ENCODE data around the gene TAS2R31. TPM values are rescaled to one million over a fixed set of nuclear protein-coding genes. Genes with fewer than 3 reads are reported as not detected.
"Not testable (repeated sequence)": the region's sequence is repeated elsewhere in the genome, so short reads cannot be mapped to it uniquely, and the experiment has no call there.

TAS2R31 gene
- total RNA-seq, 1 experiment from 2014 or later = 1.7 TPM

DNA sequence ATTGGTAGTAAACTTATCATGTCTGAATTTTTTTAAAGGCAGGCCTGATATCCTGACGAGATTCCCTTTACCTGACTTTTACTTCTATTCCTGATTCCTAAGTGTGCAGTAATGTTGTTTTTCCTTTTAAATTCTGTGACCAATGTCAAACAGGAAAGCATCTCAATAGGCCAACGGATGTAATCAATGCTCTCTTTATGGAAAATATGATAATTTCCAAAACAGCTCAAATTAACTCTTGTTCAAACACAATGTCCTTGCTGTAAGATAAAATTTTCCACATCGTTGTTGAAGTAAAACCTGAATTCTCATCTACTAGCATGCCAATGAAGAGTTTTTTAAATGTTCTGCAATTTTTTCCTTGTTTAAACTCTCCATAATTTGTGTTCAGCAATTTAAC, 8.0 kb upstream of the TAS2R31 start:
- Histone ChIP-seq H2AK5ac (ENCODE audit: insufficient read length, low read length) (no peak overlapping the region), H3K79me2 (ENCODE audit: insufficient read depth, low read length) (no peaks in the 10 kb centered on the region), H4K5ac (ENCODE audit: insufficient read length, low read depth, low read length) (no peak overlapping the region), H3T11ph (ENCODE audit: low read length) (no peak overlapping the region), H2BK5ac (ENCODE audit: insufficient read length, low read length) (no peak overlapping the region), H3K18ac (ENCODE audit: insufficient read length, low read depth, low read length) (no peak overlapping the region), H3K27ac (ENCODE audit: insufficient read length, low read depth, low read length) (no peak overlapping the region), H2BK120ac (ENCODE audit: low read depth, low read length, poor library complexity, severe bottlenecking) (no peak overlapping the region), H3K79me1 (ENCODE audit: insufficient read depth, low read depth, low read length, poor library complexity, severe bottlenecking) (no peaks in the 10 kb centered on the region), H3K4ac (ENCODE audit: low read depth, low read length) (no peak overlapping the region), H4K20me1 (ENCODE audit: control insufficient read depth, insufficient read depth, insufficient read length) (no peaks in the 10 kb centered on the region), H2BK12ac (ENCODE audit: insufficient read length, low read depth, low read length) (no peak overlapping the region), H4K91ac (ENCODE audit: insufficient read length, low read depth, low read length) (no peak overlapping the region), H3K4me1 (ENCODE audit: insufficient read depth, low read length) (no peaks in the 10 kb centered on the region), H2BK20ac (ENCODE audit: low read depth, low read length, poor library complexity, severe bottlenecking) (no peak overlapping the region), H2AFZ (ENCODE audit: low read length) (no peak overlapping the region), H3K9ac (ENCODE audit: extremely low read depth, insufficient read length, low read length) (no peak overlapping the region), H3K14ac (ENCODE audit: insufficient read depth, low read length) (no peak overlapping the region), H4K8ac (replicated peaks; ENCODE audit: insufficient read length, low read depth, low read length) (no peak overlapping the region), H2BK15ac (ENCODE audit: low read depth, low read length) (no peak overlapping the region), H3K27me3 (ENCODE audit: insufficient read depth, low read length) (no peaks in the 10 kb centered on the region), H3K23me2 (ENCODE audit: insufficient read length, low read depth, low read length, poor library complexity, severe bottlenecking) (no peaks in the 10 kb centered on the region), H3K9me3 (ENCODE audit: control insufficient read depth, low read depth, low read length) (no peaks in the 10 kb centered on the region), H3K4me2 (ENCODE audit: insufficient read depth, insufficient read length, low read length) (no peak overlapping the region), H3K23ac (ENCODE audit: insufficient read length, low read depth, low read length) (no peak overlapping the region), H3K56ac (ENCODE audit: insufficient read length, low read depth, low read length) (no peak overlapping the region)
- no peak overlapping the region for H3K27ac Mint-ChIP-seq
- no peak for DNase-seq
- no CpG with 5 or more reads among the region's 3 CpGs for WGBS (ENCODE audit: extremely low coverage, insufficient read length, low lambda C conversion rate)
- H3K9me3 Mint-ChIP-seq = no peaks in the 10 kb centered on the region; a peak in 2 of 5 replicates
- no peak overlapping the region for H3K4me3 Mint-ChIP-seq
- no peaks in the 10 kb centered on the region for H3K27me3 Mint-ChIP-seq (ENCODE audit: low read depth)
- TF ChIP-seq, protein P1, sequence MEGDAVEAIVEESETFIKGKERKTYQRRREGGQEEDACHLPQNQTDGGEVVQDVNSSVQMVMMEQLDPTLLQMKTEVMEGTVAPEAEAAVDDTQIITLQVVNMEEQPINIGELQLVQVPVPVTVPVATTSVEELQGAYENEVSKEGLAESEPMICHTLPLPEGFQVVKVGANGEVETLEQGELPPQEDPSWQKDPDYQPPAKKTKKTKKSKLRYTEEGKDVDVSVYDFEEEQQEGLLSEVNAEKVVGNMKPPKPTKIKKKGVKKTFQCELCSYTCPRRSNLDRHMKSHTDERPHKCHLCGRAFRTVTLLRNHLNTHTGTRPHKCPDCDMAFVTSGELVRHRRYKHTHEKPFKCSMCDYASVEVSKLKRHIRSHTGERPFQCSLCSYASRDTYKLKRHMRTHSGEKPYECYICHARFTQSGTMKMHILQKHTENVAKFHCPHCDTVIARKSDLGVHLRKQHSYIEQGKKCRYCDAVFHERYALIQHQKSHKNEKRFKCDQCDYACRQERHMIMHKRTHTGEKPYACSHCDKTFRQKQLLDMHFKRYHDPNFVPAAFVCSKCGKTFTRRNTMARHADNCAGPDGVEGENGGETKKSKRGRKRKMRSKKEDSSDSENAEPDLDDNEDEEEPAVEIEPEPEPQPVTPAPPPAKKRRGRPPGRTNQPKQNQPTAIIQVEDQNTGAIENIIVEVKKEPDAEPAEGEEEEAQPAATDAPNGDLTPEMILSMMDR (conservative IDR thresholded peaks at IDR 0.05) = no peak
- peaks cover 12 to 21% (median 19%) of the 10 kb centered on the region in 3 experiments for H3K36me3 Mint-ChIP-seq (ENCODE audit: insufficient read depth in 1 of 3, low read depth in 3 of 3)
- no peaks in the 10 kb centered on the region for H3K4me1 Mint-ChIP-seq

GRCh38 chr12:11033959-11034358, 2.8 kb upstream of the TAS2R31 start:
- not testable (repeated sequence) for H2BK20ac ChIP-seq (ENCODE audit: low read depth, low read length, poor library complexity, severe bottlenecking); H2AFZ ChIP-seq (ENCODE audit: low read length); H2AK5ac ChIP-seq (ENCODE audit: insufficient read length, low read length); H3K4ac ChIP-seq (ENCODE audit: low read depth, low read length); H2BK120ac ChIP-seq (ENCODE audit: low read depth, low read length, poor library complexity, severe bottlenecking); H3K79me2 ChIP-seq (ENCODE audit: insufficient read depth, low read length); H3K79me1 ChIP-seq (ENCODE audit: insufficient read depth, low read depth, low read length, poor library complexity, severe bottlenecking); H3K9me3 ChIP-seq (ENCODE audit: control insufficient read depth, low read depth, low read length); H3K27me3 Mint-ChIP-seq (ENCODE audit: low read depth); H3K4me3 Mint-ChIP-seq; H2BK5ac ChIP-seq (ENCODE audit: insufficient read length, low read length); DNase-seq; H3K23me2 ChIP-seq (ENCODE audit: insufficient read length, low read depth, low read length, poor library complexity, severe bottlenecking); H2BK12ac ChIP-seq (ENCODE audit: insufficient read length, low read depth, low read length); H3K27ac Mint-ChIP-seq; H3K23ac ChIP-seq (ENCODE audit: insufficient read length, low read depth, low read length); H3K4me1 Mint-ChIP-seq; H3K56ac ChIP-seq (ENCODE audit: insufficient read length, low read depth, low read length); H4K5ac ChIP-seq (ENCODE audit: insufficient read length, low read depth, low read length); H3K18ac ChIP-seq (ENCODE audit: insufficient read length, low read depth, low read length); H3K4me1 ChIP-seq (ENCODE audit: insufficient read depth, low read length); H3K9me3 Mint-ChIP-seq; H4K91ac ChIP-seq (ENCODE audit: insufficient read length, low read depth, low read length); H3K27ac ChIP-seq (ENCODE audit: insufficient read length, low read depth, low read length); H2BK15ac ChIP-seq (ENCODE audit: low read depth, low read length); H3T11ph ChIP-seq (ENCODE audit: low read length); H3K27me3 ChIP-seq (ENCODE audit: insufficient read depth, low read length); H3K4me2 ChIP-seq (ENCODE audit: insufficient read depth, insufficient read length, low read length); H3K14ac ChIP-seq (ENCODE audit: insufficient read depth, low read length); H4K8ac ChIP-seq (replicated peaks; ENCODE audit: insufficient read length, low read depth, low read length); H4K20me1 ChIP-seq (ENCODE audit: control insufficient read depth, insufficient read depth, insufficient read length); H3K9ac ChIP-seq (ENCODE audit: extremely low read depth, insufficient read length, low read length)
- WGBS (ENCODE audit: extremely low coverage, insufficient read length, low lambda C conversion rate) = no CpG with 5 or more reads among the region's 3 CpGs
- peaks cover 17 to 27% (median 24%) of the 10 kb centered on the region in 3 experiments for H3K36me3 Mint-ChIP-seq (ENCODE audit: insufficient read depth in 1 of 3, low read depth in 3 of 3)
